ENCODE measurements around the gene TUT1. TPM values are rescaled to one million over a fixed set of nuclear protein-coding genes. Genes with fewer than 3 reads are reported as not detected.

TUT1 gene
- total RNA-seq, 2 experiments from 2014 or later = 22.5 to 38.2 TPM

- no peak for TF ChIP-seq CTCF (conservative IDR thresholded peaks at IDR 0.05; ENCODE audit: low read length)
- no peak for TF ChIP-seq EZH2phosphoT487 (IDR thresholded peaks at IDR 0.05; ENCODE audit: borderline replicate concordance, low read depth, low read length)
- intact Hi-C loops (cut with micrococcal nuclease; ENCODE audit: unreplicated experiment) = no loop called here
- no peak overlapping the region for H2AFZ ChIP-seq (ENCODE audit: low read length)
- CTCF ChIA-PET (ENCODE audit: unreplicated experiment) = no interaction called here
- H3K27ac ChIP-seq (ENCODE audit: low read depth, low read length, poor library complexity, severe bottlenecking) = no peak overlapping the region
- no TSS peak for BruUV-seq (replicated peaks)
- no peaks in the 10 kb centered on the region for H3K9me3 ChIP-seq (ENCODE audit: low read length)
- no peaks in the 10 kb centered on the region for H3K4me1 ChIP-seq (ENCODE audit: insufficient read depth, low read length, poor library complexity, severe bottlenecking)
- H3K36me3 ChIP-seq (ENCODE audit: insufficient read depth, low read length) = peaks cover 95% of the 10 kb centered on the region
- POLR2A ChIA-PET = interaction anchor here (1.4 kb wide), 1 partner anchor 10 kb away, joined by 4 read pairs; the partner anchor contains the start of gene TUT1
- DNase-seq (ENCODE audit: low spot score) = no peak
- no peak overlapping the region for H3K4me3 ChIP-seq (ENCODE audit: low read depth, low read length, poor library complexity, severe bottlenecking)
- H3K79me2 ChIP-seq (ENCODE audit: insufficient read depth, low read depth, low read length) = no peaks in the 10 kb centered on the region; the same call in 1 of the 2 replicates
- H3K4me2 ChIP-seq (ENCODE audit: low read length) = no peak overlapping the region
- H4K20me1 ChIP-seq (ENCODE audit: insufficient read depth, low read length) = no peaks in the 10 kb centered on the region
- H3K9me2 ChIP-seq (ENCODE audit: insufficient read depth, low read length) = no peaks in the 10 kb centered on the region
Measured at GRCh38 chr11:62580959-62581715, 10.2 kb downstream of the TUT1 start.

- intact Hi-C loops (cut with micrococcal nuclease; ENCODE audit: unreplicated experiment) = no loop called here
- Histone ChIP-seq H3K4me1 (ENCODE audit: insufficient read depth, low read length, poor library complexity, severe bottlenecking) (peaks cover 13% of the 10 kb centered on the region), H3K4me3 (ENCODE audit: low read depth, low read length, poor library complexity, severe bottlenecking) (no peak overlapping the region), H3K9me3 (ENCODE audit: low read length) (no peaks in the 10 kb centered on the region), H2AFZ (ENCODE audit: low read length) (no peak overlapping the region), H3K9me2 (ENCODE audit: insufficient read depth, low read length) (no peaks in the 10 kb centered on the region), H3K79me2 (ENCODE audit: insufficient read depth, low read depth, low read length) (peaks cover 6% of the 10 kb centered on the region; the same call in 1 of the 2 replicates), H3K4me2 (ENCODE audit: low read length) (no peak overlapping the region), H3K36me3 (ENCODE audit: insufficient read depth, low read length) (peaks cover 95% of the 10 kb centered on the region), H3K27ac (ENCODE audit: low read depth, low read length, poor library complexity, severe bottlenecking) (no peak overlapping the region), H4K20me1 (ENCODE audit: insufficient read depth, low read length) (no peaks in the 10 kb centered on the region)
- ChIA-PET POLR2A (interaction anchor here (1.8 kb wide), 1 partner anchor 12 kb away, joined by 5 read pairs; the partner anchor contains the start of gene TUT1), CTCF (ENCODE audit: unreplicated experiment) (no interaction called here)
- DNase-seq (ENCODE audit: low spot score) = no peak
- TF ChIP-seq EZH2phosphoT487 (IDR thresholded peaks at IDR 0.05; ENCODE audit: borderline replicate concordance, low read depth, low read length) (no peak), CTCF (conservative IDR thresholded peaks at IDR 0.05; ENCODE audit: low read length) (no peak)
- BruUV-seq (replicated peaks) = no TSS peak
Measured at GRCh38 chr11:62579252-62579651, 12.1 kb downstream of the TUT1 start.

- ChIA-PET CTCF (ENCODE audit: unreplicated experiment) (no interaction called here), POLR2A (interaction anchor here (1.8 kb wide), 1 partner anchor 13 kb away, joined by 5 read pairs; the partner anchor contains the start of gene TUT1)
- H3K4me1 ChIP-seq (ENCODE audit: insufficient read depth, low read length, poor library complexity, severe bottlenecking) = peaks cover 13% of the 10 kb centered on the region
- no peak overlapping the region for H2AFZ ChIP-seq (ENCODE audit: low read length)
- no peaks in the 10 kb centered on the region for H4K20me1 ChIP-seq (ENCODE audit: insufficient read depth, low read length)
- peaks cover 9% of the 10 kb centered on the region for H3K79me2 ChIP-seq (ENCODE audit: insufficient read depth, low read depth, low read length)
- H3K9me3 ChIP-seq (ENCODE audit: low read length) = no peaks in the 10 kb centered on the region
- intact Hi-C loops (cut with micrococcal nuclease; ENCODE audit: unreplicated experiment) = no loop called here
- H3K36me3 ChIP-seq (ENCODE audit: insufficient read depth, low read length) = peaks cover 88% of the 10 kb centered on the region
- H3K4me2 ChIP-seq (ENCODE audit: low read length) = no peak overlapping the region
- H3K4me3 ChIP-seq (ENCODE audit: low read depth, low read length, poor library complexity, severe bottlenecking) = no peak overlapping the region
- no peak overlapping the region for H3K27ac ChIP-seq (ENCODE audit: low read depth, low read length, poor library complexity, severe bottlenecking)
- H3K9me2 ChIP-seq (ENCODE audit: insufficient read depth, low read length) = no peaks in the 10 kb centered on the region
- no TSS peak for BruUV-seq (replicated peaks)
- TF ChIP-seq EZH2phosphoT487 (IDR thresholded peaks at IDR 0.05; ENCODE audit: borderline replicate concordance, low read depth, low read length) (no peak), CTCF (conservative IDR thresholded peaks at IDR 0.05; ENCODE audit: low read length) (no peak)
- DNase-seq (ENCODE audit: low spot score) = no peak
Measured at GRCh38 chr11:62578541-62578940, 12.8 kb downstream of the TUT1 start.

Data from OCI-LY7 (cell line).